ENCODE results near the gene GOLGB1.
A peak's percentile ranks its signal among the peaks of the same experiment; 100 is the strongest.

The GOLGB1 gene

GRCh38 chr3:121665488-121665887 lies 84.1 kb downstream of the GOLGB1 start:
- TF ChIP-seq CTCF (IDR thresholded peaks at IDR 0.05; ENCODE audit: extremely low read depth, insufficient read depth, missing control alignments) = no peak
- in situ Hi-C loops (cut with MboI; ENCODE audit: low pct_unique_long_range_greater_than_20kb, low sequenced_read_pairs, unreplicated experiment) = no loop called here
- no peak for DNase-seq (ENCODE audit: low spot score)

GRCh38 chr3:121663171-121663847 lies 86.2 kb downstream of the GOLGB1 start:
- in situ Hi-C loops (cut with MboI; ENCODE audit: low pct_unique_long_range_greater_than_20kb, low sequenced_read_pairs, unreplicated experiment) = no loop called here
- no peak for TF ChIP-seq CTCF (IDR thresholded peaks at IDR 0.05; ENCODE audit: extremely low read depth, insufficient read depth, missing control alignments)
- no peak for DNase-seq (ENCODE audit: low spot score)

GRCh38 chr3:121662742-121663141 lies 86.8 kb downstream of the GOLGB1 start:
- TF ChIP-seq CTCF (IDR thresholded peaks at IDR 0.05; ENCODE audit: extremely low read depth, insufficient read depth, missing control alignments) = no peak
- DNase-seq (ENCODE audit: low spot score) = no peak
- in situ Hi-C loops (cut with MboI; ENCODE audit: low pct_unique_long_range_greater_than_20kb, low sequenced_read_pairs, unreplicated experiment) = no loop called here

GRCh38 chr3:121661376-121661775 lies 88.2 kb downstream of the GOLGB1 start:
- in situ Hi-C loops (cut with MboI; ENCODE audit: low pct_unique_long_range_greater_than_20kb, low sequenced_read_pairs, unreplicated experiment) = no loop called here
- no peak for DNase-seq (ENCODE audit: low spot score)
- TF ChIP-seq CTCF (IDR thresholded peaks at IDR 0.05; ENCODE audit: extremely low read depth, insufficient read depth, missing control alignments) = no peak

- no peak for TF ChIP-seq CTCF (IDR thresholded peaks at IDR 0.05; ENCODE audit: extremely low read depth, insufficient read depth, missing control alignments)
- peak; percentile 61 for DNase-seq (ENCODE audit: low spot score)
- in situ Hi-C loops (cut with MboI; ENCODE audit: low pct_unique_long_range_greater_than_20kb, low sequenced_read_pairs, unreplicated experiment) = no loop called here
Observed at GRCh38 chr3:121660356-121661171, 89.0 kb downstream of the GOLGB1 start, which contains the start of gene HCLS1. TSS of gene HCLS1 (minus strand) at chr3:121660903. CDS start at chr3:121658347, 2,556 bp downstream.

GRCh38 chr3:121659586-121659985 lies 90.0 kb downstream of the GOLGB1 start:
- in situ Hi-C loops (cut with MboI; ENCODE audit: low pct_unique_long_range_greater_than_20kb, low sequenced_read_pairs, unreplicated experiment) = no loop called here
- no peak for TF ChIP-seq CTCF (IDR thresholded peaks at IDR 0.05; ENCODE audit: extremely low read depth, insufficient read depth, missing control alignments)
- no peak for DNase-seq (ENCODE audit: low spot score)

All from GM13977 (cell line).